OCI-LY3 (cell line): ENCODE data around the gene MAP1B.

Experiments
- EZH2phosphoT487 ChIP-seq: fragments of 200-600 bp; shearing (Covaris generic); IDR thresholded peaks from 2 replicates; pipeline ENCODE4 v1.6.1; 2018; ENCODE audit warnings: antibody characterized with exemption, mixed run types, low read depth
- TF ChIP-seq, protein P1 (sequence below): fragments of 200-600, 300-600 bp; sonication (generic); IDR thresholded peaks from 2 replicates; pipeline ENCODE4 v1.5.1; 2014; ENCODE audit warnings: antibody characterized with exemption, low read length, low read depth

DNA sequence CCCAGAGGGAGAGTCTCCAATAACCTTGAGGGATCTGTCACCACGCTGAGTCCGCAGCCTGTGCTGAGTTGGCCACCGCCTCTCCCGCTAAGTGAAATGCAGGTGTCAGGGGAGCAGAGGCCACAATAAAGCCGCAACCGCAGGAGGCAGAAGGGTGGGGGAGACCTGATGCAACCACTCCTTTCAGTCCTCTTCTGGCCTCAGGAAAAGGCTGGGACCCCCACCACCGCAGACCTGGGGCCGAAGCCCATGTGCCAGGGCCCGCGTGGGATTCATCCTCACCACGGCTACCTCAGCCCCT lies 576 bp downstream of the MAP1B start:
- TF ChIP-seq, protein P1, sequence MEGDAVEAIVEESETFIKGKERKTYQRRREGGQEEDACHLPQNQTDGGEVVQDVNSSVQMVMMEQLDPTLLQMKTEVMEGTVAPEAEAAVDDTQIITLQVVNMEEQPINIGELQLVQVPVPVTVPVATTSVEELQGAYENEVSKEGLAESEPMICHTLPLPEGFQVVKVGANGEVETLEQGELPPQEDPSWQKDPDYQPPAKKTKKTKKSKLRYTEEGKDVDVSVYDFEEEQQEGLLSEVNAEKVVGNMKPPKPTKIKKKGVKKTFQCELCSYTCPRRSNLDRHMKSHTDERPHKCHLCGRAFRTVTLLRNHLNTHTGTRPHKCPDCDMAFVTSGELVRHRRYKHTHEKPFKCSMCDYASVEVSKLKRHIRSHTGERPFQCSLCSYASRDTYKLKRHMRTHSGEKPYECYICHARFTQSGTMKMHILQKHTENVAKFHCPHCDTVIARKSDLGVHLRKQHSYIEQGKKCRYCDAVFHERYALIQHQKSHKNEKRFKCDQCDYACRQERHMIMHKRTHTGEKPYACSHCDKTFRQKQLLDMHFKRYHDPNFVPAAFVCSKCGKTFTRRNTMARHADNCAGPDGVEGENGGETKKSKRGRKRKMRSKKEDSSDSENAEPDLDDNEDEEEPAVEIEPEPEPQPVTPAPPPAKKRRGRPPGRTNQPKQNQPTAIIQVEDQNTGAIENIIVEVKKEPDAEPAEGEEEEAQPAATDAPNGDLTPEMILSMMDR: no peak
- TF ChIP-seq EZH2phosphoT487: no peak
